Left forelimb (tissue), 1 donor: ENCODE results near the gene SRPRB.

Experiments
- DNase-seq: peaks from one replicate; pipeline ENCODE4 v3.0.0-alpha.2; 2018; ENCODE audit warnings: low spot score

SRPRB gene

GRCh38 chr3:133840767-133841166 is 35.2 kb downstream of the SRPRB start:
- no peak for DNase-seq

DNA sequence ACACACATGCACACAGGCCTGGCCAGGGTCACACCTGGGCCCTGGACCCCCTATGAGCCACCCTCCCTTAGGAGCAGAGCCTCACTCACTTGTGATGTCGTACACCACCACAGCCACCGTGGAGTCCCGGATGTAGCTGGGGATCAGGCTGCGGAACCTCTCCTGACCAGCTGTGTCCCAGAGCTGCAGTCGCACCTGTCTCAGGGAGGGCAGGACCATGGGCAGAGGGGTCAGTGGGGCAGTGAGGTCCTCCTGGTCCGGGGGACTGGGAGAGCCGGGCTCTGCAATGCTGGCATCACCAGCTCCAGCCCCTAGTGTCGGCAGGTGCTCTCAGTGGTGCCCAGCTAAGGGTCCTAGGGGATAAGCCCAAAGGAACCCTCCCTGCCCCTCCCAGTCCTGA is 35.6 kb downstream of the SRPRB start:
- no peak for DNase-seq

GRCh38 chr3:133842158-133842557 is 36.5 kb downstream of the SRPRB start:
- no peak for DNase-seq

DNA sequence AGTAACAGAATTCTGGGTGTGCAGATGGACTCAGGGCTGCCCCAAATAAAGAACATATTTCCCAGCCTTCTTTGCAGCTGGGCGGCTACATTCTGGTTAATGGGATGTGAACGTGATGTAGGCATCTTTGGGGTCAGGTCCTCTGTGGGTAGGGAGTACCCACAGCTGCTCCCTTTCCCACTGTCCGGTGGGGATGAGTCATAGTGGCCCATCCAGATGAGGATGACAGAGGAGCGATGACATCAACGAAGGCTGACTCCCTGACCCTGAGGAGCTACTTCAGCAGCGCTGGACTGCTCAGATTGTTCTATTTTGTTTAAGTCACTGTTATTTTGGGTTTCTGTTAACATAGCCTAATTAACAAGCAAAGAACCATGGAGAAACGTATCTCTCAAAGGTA is 38.0 kb downstream of the SRPRB start:
- DNase-seq = no peak

GRCh38 chr3:133845127-133845526 is 39.5 kb downstream of the SRPRB start:
- DNase-seq = no peak

GRCh38 chr3:133849346-133849745 is 43.7 kb downstream of the SRPRB start:
- no peak for DNase-seq

- DNase-seq = no peak
Observed at GRCh38 chr3:133850034-133850433, 44.4 kb downstream of the SRPRB start.

DNA sequence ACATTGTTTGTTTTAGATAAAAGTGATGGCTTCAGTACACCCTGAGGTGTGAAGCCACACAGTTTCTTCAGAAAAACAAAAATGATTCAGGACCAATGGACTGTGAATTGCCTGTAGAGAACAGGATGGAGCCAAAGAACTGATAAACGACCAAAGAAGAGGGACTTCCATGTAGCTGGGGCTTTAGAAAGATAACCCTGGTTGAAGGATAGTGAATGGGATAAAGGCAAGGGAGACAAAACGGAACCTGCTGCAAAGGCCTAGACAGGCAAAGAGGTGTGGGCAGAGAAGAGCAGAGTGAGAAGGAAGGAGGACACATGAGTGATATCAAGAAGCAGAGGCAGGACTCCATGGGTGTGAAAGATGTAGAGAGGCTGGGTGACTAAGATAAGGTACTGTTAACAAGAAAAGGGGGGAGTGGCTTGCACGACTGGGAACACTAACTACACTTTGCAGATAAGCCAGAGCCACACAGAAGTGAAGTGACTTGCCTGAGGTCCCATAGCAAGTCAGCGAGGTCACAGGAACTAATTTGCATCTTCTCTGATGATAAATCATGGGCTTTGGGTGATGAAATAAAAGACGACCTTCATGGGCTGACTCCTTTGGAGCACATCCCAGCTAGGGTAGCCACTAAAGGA is 45.8 kb downstream of the SRPRB start:
- no peak for DNase-seq

DNA sequence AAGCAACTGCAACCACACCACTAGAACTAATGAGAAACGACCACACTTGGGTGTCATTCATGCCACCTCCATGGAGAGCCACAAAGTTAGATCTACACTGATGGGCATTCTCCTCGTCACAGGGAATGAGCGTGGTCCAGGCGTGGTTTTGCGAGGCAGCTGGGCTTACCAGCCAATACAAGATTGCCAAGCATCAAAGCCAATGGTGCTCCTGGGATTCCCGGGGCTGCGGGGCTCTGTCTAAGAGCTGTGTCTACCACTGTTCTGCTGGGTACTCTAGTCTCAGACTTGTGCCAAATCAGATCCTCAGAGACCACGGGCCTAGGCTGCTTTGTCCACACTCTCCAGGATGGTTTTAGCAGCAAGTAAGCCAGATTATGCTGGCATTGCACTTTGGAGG is 46.3 kb downstream of the SRPRB start:
- no peak for DNase-seq

- DNase-seq = no peak
Observed at GRCh38 chr3:133853063-133853924, 47.7 kb downstream of the SRPRB start.

DNA sequence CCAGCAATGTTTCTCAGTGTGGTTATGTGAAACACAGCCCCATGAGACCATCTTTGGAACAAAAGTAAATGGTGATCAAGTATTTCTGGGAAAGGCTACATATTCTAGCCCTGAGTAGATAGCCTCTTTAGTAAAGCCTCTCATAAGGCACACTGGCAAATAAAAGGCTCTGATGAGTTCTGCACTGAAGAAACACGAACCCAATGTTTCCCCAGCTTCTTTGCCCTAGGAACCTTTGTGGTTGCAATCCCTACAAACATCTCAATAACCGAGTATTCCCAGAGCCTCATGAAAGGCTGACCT is 48.3 kb downstream of the SRPRB start:
- DNase-seq = no peak

- DNase-seq = no peak
Observed at GRCh38 chr3:133854264-133855001, 48.8 kb downstream of the SRPRB start.

DNA sequence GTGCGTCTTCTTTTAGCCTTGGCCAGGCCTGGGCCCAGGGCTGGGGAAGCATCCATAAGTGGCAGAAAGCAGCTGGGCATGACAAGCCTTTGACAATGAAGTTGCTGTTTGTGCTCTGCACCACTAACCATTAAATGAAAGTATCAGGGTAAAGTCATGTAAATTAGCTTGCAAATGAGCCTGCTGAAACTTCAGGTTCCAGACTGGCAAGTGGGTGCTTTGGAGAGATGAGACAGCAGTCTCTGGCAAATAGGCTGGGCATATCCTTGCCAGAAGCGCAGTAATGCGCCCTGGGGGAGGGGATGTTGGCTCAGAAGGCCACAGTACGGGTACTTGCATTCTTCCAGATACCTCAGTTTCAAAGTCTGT is 49.4 kb downstream of the SRPRB start:
- no peak for DNase-seq

DNA sequence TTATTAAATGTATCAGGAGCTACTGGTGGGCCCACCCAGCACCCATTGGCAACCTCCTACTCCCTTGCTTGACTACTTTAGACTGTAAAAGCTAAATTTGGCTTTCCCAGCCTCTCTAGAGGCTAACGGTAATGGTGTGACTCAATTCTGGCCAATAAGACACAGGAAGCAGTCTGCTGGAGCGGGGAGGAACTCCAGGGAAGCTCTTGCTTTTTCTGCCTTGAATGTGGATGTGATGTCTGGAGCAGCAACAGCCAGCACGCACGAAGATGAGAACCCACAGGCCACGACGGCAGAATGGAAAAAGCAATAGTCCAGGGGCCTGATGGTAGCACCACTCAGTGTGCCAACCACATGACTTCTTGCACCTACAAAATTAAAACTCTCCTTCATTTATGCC is 50.2 kb downstream of the SRPRB start:
- no peak for DNase-seq

GRCh38 chr3:133856316-133856715 is 50.7 kb downstream of the SRPRB start:
- DNase-seq = no peak

- DNase-seq = no peak
Observed at GRCh38 chr3:133857767-133858166, 52.2 kb downstream of the SRPRB start.

GRCh38 chr3:133859381-133860234 is 54.0 kb downstream of the SRPRB start:
- no peak for DNase-seq

DNA sequence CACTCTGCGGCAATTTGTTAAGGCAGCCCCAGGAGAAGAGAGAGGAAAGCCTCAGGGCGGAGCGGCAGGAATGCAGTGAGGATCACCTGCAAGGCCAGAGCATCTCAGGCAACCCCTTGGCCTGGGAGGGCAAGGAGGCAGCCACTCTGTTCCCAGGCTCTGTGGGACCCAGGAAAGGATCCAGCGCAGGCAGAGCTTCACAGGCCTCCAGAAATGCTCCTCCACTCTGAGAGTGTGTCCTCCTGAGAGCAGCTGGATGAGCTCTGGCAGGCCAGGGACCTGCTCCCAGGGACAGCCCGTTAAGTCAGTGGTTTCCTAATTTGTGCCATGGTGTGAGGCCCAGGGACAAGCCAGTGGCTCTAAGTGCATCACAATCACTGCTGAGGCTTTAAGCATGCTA is 54.9 kb downstream of the SRPRB start:
- DNase-seq = no peak

DNA sequence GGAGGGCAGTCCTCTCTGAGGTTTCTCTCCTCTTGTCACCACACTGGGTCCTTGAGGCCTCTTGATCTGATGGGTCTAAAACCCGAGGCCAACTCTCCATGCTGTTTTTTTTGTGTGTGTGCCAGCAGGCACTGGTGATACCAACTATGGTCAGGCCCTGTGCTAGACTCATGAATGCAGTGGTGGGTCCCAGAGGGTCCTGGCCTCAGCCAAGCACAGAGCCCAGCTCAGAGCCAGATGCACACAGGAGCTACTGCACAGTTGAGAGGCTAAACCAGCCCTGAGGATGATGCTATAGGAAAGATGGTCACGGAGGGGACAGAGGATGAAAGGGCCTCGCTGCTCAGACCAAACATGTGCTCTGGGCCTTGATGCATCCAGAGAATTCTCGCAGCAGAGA is 56.5 kb downstream of the SRPRB start:
- DNase-seq = no peak

DNA sequence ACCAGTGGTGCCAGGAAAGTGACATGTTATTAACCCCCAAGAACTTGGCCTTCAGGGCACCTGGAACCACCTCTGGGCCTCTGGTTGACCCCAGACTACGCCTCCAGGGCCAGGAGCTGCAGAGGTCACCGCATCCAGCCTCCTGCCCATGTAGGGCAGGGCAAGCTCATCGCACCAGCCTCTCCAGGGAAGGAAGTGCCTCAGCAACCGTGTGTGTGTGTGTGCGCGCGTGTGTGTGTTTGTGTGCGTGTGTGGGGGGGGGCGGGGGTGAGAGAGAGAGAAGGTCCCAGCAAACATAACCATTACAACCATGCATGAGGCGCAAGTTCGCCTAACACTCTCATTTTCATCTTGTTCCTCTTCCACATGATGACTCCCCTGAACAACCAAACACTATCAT is 58.3 kb downstream of the SRPRB start:
- no peak for DNase-seq

- no peak for DNase-seq
Observed at GRCh38 chr3:133864616-133865015, 59.0 kb downstream of the SRPRB start.

- no peak for DNase-seq
Observed at GRCh38 chr3:133865136-133865855, 59.7 kb downstream of the SRPRB start.
